Cerebellar cortex (tissue), 1 donor: Measurements from ENCODE around the gene CCND1.

Source experiments
- DNase-seq: peaks from one replicate; pipeline ENCODE4 v3.0.0-alpha.2; 2015; ENCODE audit warnings: low spot score

The CCND1 gene

DNA sequence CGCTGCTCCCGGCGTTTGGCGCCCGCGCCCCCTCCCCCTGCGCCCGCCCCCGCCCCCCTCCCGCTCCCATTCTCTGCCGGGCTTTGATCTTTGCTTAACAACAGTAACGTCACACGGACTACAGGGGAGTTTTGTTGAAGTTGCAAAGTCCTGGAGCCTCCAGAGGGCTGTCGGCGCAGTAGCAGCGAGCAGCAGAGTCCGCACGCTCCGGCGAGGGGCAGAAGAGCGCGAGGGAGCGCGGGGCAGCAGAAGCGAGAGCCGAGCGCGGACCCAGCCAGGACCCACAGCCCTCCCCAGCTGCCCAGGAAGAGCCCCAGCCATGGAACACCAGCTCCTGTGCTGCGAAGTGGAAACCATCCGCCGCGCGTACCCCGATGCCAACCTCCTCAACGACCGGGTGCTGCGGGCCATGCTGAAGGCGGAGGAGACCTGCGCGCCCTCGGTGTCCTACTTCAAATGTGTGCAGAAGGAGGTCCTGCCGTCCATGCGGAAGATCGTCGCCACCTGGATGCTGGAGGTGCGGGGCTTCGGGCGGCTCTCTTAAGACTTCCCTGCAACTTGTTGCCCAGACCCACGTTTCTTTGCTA, at the start of gene CCND1:
Gene CCND1, plus strand, starts transcription at position 162 of the 587 bp plus-strand sequence. Its CDS starts 158 bp downstream, at position 320.
- DNase-seq = peak; percentile 83

DNA sequence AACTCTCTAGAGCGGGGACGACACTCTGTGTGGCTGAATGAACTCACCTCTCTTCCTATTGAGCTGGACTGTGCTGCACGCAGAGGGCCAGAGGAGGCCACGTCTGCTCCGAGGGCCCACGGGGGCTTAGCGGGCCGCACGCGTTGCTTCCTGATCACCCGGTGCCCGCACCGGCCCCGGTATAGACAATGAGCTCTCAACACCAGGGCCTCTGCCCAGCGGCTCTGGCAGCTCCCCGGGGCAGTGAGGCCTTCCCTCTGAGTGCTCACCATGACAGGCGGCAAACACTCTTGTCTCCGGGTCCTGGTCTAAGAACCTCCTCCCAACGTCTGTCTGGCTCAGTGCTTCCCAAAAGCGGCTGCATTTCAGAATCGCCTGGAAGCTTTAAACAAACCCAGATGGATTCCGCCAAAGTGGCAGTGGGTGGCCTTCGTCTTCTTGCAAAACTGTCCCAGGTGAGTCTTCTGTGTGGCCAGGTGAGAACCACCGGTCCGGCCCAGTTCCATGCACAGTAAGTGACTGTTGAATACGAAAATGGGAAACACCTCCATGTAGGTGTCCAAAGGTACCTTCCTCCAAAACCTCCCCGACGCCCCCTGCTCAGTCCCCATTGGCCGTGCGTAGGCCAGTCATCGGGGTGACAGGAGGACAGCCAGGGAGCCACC, 47.8 kb upstream of the CCND1 start:
- DNase-seq = no peak

DNA sequence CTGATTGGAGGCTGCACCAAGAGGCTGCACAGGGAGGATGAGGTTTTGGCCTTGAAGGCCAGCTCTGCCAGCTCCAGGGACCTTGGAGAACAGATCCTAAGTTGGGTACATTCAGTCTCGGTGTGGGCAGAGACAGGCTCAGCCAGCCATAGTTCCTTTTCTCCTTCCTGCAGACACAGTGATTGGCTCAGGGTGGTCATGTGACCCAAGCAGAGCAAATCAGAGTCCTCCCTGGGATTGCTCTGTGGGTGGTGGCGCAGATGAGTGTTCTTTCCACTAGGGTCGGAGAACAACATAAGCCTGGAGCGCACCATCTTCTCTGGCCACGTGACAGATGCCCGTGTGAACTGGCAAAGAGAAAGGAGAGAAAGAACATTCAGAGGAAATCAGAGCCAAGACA, 47.1 kb upstream of the CCND1 start:
- no peak for DNase-seq

DNA sequence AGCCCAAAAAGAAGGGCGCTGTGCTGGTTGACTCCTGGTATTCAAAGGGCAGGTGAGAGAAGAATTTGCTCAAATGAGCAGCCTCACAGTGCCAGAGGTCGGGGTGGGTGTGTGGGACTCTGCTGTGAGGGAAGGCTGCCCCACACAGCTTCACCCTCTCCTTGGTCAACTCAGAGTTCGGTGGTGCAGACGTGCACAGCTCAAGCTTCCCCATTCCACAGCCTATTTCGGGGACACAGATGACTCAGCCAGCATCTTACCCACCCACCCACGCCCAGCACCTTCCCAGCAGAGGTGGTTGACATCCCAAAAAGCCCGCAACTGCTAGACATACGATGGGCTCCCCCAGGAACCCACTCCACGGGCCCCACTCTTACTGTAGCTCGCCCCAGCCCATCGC, 46.5 kb upstream of the CCND1 start:
- no peak for DNase-seq

DNA sequence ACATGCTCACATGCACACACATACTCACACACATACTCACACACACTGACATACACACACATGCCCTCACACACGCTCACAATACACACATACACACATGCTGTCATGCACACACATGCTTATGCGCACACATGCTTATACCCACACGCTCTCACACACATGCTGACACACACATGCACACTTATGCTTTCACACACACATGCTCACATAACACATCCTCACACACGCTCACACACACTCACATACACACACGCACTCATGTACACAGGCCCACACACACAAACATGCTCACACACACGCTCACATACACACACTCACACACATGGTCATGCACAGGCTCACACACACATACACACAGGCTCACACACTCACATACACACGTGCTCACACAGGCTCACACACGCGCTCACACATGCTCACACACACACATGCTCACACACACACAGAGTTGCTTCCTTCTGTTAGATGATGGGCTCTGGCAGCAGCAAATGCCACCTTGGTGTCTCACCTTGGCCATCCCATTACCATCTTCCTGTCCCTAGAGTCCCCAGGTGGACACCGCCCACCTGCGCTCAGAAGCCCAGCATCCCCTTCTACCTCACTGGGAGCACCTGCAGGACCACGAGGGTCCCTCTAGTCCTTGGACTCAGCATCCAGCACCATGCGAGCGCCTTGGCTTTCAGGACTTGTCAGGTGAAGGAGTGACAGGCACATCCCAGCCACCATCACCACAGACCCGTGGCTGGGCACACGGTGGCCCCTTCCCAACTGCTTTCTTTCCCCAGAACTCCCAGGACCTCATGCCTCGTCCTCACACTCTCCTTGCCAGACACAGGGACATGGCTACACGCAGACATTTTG, 44.9 kb upstream of the CCND1 start:
- no peak for DNase-seq

DNA sequence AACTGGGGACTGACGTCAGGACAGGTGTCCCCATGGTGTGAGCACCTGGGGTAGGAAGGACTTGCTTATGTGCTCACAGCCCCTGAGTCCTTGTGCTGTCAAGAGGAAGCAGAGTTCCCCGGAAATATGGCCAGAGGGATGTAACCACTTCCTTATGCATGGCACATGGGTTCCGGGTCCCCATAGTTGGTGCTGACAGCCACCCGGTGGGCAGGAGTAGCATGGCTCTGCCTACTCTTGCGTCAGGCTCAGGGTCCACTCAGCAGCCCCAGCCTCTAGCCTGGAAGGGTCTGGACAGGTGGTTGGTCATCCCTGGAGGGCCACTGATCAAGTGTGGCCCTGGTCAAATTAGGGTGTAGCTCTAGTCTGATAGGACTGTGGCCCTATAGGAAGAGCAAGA, 42.8 kb upstream of the CCND1 start:
- DNase-seq = no peak

DNA sequence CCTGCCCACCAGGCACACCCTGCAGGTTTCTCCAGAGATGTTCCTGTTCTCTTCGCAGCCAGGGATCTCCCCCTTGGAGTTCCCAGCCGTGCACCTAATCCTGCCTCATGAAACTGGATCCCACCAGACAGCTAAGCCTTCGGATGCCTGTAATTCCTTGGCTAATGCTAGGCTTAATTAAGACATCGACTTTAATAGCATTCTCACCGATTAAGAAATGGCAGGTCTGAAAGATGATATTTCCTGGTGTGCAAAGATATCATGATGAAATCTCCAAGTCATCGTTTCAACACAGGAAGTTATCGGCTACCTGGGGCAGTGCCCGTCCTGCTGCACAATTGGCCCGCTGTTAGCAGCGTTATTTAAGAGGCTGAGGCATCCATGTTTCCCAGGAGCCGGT, 41.5 kb upstream of the CCND1 start:
- no peak for DNase-seq

DNA sequence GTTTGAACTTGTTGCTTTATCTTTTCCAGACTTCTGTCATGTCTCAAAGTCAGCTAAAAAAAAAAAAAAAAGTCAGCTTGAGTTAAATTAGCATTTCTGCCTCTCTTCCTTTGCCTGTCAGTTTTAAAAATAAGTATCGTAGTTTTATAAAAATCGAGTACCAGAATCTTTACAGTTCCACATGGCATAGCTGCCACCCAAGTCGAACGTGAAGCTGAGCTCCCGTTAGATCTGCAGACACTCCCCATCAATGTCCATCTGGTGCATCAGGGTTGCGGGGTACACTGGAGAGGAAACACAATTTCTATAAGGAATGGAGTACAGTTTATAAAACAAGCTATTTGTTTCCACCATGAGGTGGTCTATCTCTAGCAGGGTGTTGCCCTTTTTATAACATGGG, 41.0 kb upstream of the CCND1 start:
- no peak for DNase-seq

DNA sequence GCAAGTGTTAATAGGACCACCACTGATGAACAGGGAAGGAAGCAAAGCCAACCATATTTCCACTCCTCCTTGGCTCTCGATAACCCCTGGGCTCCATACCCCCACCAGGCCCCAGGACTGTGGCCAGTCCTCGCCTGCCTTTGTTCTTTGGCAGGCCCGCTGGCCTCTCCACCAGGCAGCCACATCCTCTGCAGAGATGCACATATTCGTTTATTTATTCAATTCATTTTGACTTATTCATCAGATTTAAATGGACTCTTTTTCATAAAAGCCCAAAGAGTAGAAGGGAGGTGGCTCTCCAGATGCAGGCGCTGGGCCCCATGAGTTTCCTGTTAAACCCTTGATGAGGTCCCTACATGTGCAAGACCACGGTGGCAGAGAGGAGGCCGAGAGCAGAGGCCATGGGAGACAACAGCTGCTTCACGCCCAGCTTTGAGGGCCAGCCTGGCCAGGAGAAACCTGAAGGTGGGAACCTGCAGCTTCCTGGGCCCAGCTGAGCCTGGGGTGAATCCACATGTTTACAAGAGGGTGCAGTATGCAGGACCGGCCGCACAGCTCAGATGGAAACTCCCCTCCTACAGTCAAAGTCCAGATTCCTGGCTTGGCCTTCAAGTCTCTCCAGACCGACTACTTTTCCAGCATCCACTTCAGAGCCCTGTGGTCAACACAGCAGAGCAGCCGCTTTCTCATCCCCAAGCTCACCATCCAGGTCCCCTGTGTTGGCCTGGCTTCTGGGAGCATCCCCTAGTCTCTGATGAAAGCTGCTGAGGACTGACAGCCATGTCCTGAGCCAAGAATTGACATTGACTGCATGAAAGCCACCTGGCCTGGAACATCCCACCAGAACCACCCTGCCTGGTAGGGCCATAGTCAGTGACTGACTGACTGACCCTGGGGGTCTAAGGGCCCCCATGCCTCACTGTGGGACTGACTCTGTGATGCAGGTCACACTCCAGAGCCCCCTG, 39.7 kb upstream of the CCND1 start:
- no peak for DNase-seq

DNA sequence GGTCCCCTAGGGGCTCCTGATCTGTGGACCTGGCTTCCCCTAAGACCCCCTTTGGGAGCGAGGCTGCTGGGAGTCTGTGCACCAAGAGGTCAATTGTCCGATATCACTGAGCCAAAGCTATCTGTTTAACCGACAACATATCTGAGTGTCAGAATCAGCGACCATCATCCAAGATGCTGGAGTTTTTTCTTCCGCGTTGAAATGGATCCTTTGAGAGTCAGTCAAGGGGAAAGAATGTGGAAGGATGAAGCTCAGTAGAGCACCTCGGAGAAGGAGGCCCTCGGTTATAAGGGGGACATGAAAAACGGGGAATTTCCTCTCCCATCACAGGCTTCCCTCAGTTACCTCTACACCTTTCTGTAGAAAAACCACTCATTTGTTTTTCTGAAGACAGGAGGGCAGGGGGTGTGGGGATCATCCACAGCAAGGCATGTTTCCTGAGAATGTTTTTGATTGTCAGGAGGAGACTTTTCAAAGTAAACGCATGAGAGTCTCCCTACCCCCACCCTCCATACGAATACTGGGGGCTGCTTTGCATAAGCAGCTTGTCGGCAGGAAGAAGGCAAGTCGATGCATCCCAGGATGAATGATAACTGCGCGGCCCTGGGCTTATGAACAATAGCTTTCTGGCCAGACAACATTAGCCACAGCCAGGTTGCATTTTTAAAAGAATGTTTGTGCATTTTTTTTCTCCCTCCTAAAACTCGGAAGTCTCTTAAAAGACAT, 37.7 kb upstream of the CCND1 start:
- no peak for DNase-seq

DNA sequence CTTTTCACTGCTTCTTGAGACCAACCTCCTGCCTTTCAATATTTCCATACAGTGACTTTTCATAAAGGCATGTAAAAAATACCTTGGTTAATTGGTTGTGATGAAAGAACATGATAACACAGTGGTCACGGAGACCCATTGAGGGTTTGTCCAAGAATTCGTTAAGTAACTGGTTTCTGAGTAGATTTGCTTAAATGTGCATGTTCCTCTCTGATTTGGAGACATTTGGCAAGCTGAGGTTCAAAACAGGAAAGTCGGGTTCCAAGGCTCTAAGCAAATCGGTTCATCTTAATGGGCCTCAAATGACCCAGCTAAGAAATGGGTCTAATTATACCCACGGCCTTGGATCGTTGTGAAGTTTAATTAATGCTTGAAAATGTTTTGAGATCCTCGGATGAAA, 36.9 kb upstream of the CCND1 start:
- DNase-seq = no peak

DNA sequence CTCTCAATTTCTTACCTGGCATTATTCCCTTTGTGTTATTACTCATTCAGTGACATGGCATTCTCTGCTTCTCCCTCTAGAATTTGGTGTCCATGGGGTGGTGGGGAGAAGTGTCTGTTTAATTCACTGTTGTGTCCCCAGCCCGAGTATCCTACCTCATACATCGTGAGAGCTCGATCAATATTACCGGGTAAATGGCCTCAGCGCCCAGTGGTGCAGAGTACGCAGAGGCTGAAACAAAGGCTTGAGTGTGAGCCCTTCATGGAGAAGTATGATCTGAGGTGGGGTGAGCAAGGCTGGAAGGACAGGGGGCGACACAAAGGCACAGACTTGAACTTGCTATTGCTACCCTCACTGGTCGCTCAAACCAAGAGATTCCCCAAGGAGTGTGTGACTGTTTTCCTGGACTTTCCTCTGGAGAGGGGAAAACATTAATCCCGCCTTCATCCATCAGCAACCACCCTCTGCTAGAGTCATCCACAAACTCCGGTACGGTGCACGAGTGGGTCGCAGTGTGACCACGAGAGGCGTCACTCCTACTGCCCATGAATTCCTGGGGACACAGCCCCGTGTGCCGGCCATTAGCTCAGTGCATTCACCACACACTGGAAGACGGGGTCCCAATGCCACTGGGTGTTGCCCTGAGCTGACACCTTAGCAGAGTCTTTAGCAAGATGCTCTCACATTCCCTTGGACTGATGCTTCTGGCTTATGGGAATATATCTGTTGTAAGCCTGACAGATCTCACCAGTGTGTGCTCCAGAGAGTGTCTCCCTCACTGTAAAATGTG, 35.0 kb upstream of the CCND1 start:
- DNase-seq = no peak

DNA sequence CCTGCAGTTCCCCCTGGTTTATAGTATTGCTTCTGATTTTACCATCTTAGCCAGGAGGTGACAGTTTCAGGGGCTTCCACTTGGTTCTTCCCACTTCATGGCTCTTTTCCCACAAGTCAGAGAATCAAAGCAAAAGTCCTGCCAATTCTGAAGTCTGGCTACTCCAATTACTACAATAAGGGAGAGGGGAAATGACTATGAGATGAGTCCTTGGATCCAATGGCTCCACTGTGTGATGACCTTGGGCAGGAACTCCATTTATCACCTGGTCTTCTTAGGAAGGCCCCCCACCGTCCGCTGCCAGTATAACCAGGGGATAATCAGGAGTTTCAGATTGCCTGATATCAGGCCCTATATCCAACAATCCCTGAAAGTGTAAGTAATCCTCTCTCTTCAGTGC, 31.6 kb upstream of the CCND1 start:
- no peak for DNase-seq

DNA sequence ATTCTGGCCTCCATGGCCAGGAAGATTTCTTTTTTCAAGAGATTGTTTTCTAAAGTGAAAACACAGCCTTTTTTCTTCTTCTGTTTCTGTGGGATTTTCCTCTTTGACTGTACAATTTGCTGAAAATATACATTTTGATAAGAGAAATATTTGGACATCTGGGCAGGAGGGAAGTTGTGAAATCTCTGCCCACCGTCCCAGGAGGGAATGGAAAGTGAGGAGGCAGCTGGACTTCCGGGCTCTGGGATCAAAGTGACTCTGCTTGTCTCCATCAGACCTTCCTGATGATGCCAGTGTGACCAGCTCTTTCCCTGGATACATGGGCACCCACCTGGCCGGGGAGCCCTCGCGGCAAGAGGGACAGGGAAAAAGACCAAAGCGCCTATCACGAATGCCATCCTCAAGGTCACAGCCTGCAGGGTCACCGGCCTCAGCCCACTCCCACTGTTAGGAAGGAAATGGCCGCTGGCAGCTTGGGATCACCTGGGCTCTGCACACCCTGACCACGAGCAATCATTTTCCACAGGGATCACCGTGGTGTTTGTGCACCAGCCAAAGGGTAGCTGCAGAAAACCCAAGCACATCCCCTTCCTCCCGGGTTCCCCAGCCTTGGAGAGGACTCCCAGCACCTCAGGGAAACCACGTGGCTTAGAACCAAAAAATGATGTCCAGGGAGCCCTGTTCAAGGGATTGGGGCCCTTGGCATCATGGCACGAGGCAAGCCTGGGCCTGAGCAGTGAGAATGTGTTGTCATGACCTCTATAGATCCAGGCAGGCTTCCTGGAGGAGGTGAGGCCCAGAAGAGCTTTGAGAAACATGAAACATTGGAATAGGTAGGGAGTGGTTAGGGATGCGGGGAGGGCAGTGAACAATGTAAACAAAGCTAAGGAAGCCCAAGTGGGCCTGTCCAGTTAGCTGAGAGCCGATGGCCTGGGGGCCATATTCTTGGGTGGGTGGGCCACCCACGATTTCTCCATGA, 29.1 kb upstream of the CCND1 start:
- no peak for DNase-seq

DNA sequence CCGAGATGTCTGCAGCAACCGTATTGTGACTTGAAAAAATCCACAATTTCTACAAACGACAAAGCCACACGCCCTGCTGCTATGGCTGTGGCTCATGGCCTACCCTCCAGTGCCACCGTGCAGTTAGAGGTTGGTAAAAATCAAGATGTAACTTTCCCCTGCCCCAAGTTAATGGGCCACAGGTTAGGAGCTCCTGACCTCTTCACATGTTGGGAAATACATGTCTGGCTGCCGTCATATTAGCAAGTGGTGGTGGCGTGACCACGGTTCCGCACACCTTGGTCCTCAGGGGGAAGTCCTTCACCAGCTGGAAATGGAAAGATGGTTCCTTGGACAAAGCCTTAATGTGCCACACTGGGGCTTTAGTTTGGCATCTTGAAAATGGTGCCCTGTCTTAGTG, 27.4 kb upstream of the CCND1 start:
- DNase-seq = no peak

DNA sequence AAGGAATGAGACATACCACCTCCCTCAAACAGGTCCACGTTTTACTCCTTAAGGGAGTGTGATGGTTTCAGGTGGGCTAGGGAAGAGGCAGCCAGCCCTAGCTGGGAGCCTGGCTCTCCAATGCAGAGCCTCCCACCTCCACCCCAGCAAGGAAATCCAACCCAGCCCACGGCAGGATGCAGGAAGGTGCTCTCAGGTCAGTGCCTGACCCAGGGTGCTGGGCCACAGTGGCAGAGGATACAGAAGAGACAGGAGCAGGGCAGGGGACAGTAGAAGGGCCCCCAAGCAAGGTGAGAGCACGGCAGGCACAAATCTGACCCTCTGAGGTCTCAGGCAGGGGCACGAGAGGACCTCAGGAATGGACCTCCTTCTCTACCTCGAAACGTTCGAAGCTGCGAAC, 26.9 kb upstream of the CCND1 start:
- no peak for DNase-seq

DNA sequence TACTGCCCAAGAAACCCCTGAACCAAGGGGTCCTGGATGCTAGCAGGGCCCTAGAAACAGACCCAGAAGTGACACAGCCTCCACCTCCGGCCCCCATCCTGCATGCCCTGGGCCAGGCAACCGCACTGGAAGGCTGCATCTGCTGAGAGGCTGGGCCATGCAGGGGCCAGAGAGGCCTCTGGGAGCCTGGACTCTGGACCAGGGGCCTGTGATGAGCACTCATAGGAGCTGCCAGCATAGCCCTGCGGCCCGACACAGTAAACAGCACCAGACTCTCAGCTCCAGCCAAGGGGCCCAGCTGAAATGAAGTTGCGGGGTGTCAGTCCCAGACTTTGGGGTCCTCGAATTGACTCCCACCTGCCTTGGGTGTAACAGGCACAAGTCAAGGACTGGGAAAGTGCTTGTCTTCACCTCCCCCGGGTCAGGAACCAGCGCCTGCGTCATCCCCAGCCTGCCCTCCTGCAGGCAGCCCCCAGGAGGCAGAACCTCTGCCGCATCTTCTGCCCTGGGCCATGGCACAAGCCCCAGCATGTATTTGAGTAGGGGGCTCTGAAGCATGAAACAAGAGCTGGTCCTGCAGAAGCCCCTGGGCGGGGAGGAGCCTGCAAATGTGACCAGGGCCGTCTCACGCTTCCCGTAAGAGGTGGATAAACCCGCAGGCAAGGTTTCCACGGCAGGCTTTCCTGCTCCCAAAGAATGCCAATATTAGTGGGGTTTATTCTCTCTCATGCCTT, 25.2 kb upstream of the CCND1 start:
- DNase-seq = no peak

DNA sequence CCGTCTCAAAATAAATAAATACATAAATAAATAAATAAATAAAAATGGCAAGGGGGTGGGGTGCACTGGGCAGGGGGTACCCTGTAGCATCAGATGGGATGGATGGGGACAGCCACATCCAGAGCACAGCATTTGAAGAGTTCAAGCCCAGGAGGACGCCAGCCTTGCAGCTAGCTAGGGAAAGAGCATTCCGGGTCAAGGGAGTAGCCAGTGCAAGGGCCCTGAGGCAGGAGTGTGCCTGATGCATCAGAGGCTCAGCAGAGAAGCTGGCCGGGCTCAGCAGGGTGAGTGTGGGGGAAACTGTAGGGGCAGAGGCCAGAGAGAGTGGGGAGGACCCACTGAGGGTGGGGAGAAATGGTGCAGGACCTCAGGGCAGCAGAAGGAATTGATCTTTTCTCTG, 23.7 kb upstream of the CCND1 start:
- no peak for DNase-seq

DNA sequence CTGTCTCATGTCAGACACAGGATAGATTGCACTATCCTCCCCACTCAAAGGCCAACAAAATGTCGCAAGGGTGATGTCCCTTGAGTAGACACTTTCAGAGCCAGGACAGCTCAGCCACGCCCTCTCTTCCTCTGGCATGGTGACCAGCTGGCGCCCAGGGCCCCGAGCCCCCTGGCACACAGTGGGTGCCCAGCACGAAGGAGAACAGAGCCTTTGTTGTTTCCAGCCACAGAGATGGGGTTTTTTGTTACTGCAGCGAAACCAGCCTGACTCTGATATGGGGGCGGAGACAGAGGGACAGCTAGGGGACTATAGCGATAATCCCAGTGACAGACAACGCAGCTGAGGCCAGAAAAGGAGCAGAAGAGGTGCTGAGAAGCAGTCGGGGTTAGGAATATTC, 23.3 kb upstream of the CCND1 start:
- no peak for DNase-seq
